Measurements from ENCODE around the gene DHX29.

The DHX29 gene

GRCh38 chr5:55232985-55233928, 74.2 kb downstream of the DHX29 start, which contains the start of gene CCNO:
CCNO (minus strand) TSS chr5:55233608; CDS start chr5:55233523, 85 bp downstream.
- ATAC-seq (ENCODE audit: low read depth), result peak; percentile 65

DNA sequence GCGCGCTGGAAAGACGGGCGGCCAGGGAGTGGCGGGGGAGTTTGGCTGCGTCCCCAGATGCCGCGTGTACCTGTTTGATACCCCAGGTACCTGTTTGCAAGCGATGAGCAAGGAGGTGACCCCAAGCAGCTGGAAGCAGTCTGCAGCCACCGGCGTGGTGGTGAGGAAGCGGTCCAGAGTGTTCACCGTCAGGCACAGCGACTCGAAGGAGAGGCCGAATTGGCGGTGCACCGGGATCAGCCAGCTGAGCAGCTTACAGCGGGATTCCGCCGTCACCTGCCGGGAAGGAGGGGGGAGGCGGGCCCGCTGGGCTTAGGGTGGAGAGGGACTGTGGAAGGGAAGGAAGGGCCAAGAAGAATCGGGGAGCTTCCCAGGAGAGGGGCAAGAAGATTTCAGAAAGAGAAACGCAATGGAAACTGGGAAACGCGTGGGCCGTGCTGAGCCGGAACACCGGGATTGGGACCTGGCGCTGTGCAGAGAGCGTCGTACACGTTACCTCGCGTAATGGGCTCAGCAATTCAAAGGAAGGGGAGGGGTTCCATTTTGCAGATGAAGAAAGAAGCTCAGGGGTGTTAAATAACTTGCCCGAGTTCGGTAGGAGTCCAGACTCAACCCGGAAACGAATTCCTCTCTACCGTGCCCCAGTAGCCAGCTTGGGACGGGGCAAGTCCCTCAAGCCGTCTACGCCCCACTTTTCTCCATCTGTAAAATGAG, 75.1 kb downstream of the DHX29 start:
- Mint-ChIP-seq H3K27me3 (peaks cover 35% of the 10 kb centered on the region), H3K9me3 (no peaks in the 10 kb centered on the region), H3K4me3 (peak overlapping the region; percentile 87), H3K27ac (peak overlapping the region; percentile 54), H3K4me1 (peaks cover 24% of the 10 kb centered on the region), H3K36me3 (no peaks in the 10 kb centered on the region)
- ATAC-seq (ENCODE audit: low read depth) (no peak), DNase-seq (ENCODE audit: low spot score in 2 of 2) (no peak)

More at GRCh38 chr5:55232985-55233928, 74.2 kb downstream of the DHX29 start, which contains the start of gene CCNO:
- Mint-ChIP-seq H3K9me3 (no peaks in the 10 kb centered on the region), H3K4me1 (peaks cover 19% of the 10 kb centered on the region), H3K27ac (peak within 1 kb of the TSS; percentile 58), H3K36me3 (no peaks in the 10 kb centered on the region), H3K4me3 (peak within 1 kb of the TSS; percentile 87), H3K27me3 (peaks cover 34% of the 10 kb centered on the region)
- peak; percentile 50 to 59 for DNase-seq (ENCODE audit: low spot score in 2 of 2)

GRCh38 chr5:55231919-55232270, 75.6 kb downstream of the DHX29 start:
- H3K4me1 Mint-ChIP-seq, result peaks cover 24% of the 10 kb centered on the region
- ATAC-seq (ENCODE audit: low read depth) (no peak), DNase-seq (ENCODE audit: low spot score in 2 of 2) (no peak)
- peak overlapping the region; percentile 87 for H3K4me3 Mint-ChIP-seq
- H3K9me3 Mint-ChIP-seq, result no peaks in the 10 kb centered on the region
- H3K36me3 Mint-ChIP-seq, result no peaks in the 10 kb centered on the region
- peak overlapping the region; percentile 54 for H3K27ac Mint-ChIP-seq
- H3K27me3 Mint-ChIP-seq, result peaks cover 35% of the 10 kb centered on the region

GRCh38 chr5:55231029-55231918, 76.2 kb downstream of the DHX29 start:
- DNase-seq (ENCODE audit: low spot score in 2 of 2) (no peak), ATAC-seq (ENCODE audit: low read depth) (peak; percentile 8)
- peaks cover 25% of the 10 kb centered on the region for H3K4me1 Mint-ChIP-seq
- no peaks in the 10 kb centered on the region for H3K9me3 Mint-ChIP-seq
- H3K4me3 Mint-ChIP-seq, result peak overlapping the region; percentile 87
- H3K27ac Mint-ChIP-seq, result no peak overlapping the region
- H3K27me3 Mint-ChIP-seq, result peaks cover 35% of the 10 kb centered on the region
- H3K36me3 Mint-ChIP-seq, result no peaks in the 10 kb centered on the region

DNA sequence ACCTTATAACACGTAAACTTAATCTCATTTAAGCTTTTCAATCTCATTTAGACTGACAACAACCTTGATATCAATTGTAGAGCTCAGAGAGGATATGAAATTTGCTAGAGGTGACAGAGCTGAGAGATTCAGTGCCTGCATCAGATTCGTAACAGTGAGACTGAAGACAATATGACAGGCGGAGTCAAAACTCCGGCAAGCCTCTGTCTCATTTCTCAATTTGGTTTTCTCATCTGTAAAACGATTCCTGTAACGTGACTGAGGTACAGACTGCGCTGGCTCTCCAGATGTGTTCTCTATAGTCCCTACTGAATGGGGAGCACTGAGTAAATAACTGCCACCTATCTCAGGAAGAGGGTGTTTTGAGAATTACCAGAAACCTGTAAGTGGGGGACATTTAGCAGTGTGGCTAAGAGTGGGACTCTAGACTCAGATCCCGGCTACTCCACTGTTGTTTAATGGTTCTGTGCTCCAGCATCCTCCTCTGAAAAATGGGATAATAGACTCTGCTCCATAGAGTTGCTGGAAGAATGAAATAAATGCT, 77.3 kb downstream of the DHX29 start:
- no peak for ATAC-seq (ENCODE audit: low read depth)
- H3K36me3 Mint-ChIP-seq, result no peaks in the 10 kb centered on the region
- H3K4me1 Mint-ChIP-seq, result peaks cover 29% of the 10 kb centered on the region
- H3K4me3 Mint-ChIP-seq, result no peak overlapping the region
- DNase-seq (ENCODE audit: low spot score in 2 of 2), result no peak
- H3K9me3 Mint-ChIP-seq, result no peaks in the 10 kb centered on the region
- no peak overlapping the region for H3K27ac Mint-ChIP-seq
- peaks cover 41% of the 10 kb centered on the region for H3K27me3 Mint-ChIP-seq

- H3K27me3 Mint-ChIP-seq, result peaks cover 44% of the 10 kb centered on the region
- ATAC-seq (ENCODE audit: low read depth) (no peak), DNase-seq (ENCODE audit: low spot score in 2 of 2) (no peak)
- H3K4me1 Mint-ChIP-seq, result peaks cover 28% of the 10 kb centered on the region
- H3K27ac Mint-ChIP-seq, result no peak overlapping the region
- peak overlapping the region; percentile 57 for H3K4me3 Mint-ChIP-seq
- no peaks in the 10 kb centered on the region for H3K9me3 Mint-ChIP-seq
- no peaks in the 10 kb centered on the region for H3K36me3 Mint-ChIP-seq
These were observed 79.6 kb downstream of the DHX29 start for GRCh38 chr5:55227664-55228430.

DNA sequence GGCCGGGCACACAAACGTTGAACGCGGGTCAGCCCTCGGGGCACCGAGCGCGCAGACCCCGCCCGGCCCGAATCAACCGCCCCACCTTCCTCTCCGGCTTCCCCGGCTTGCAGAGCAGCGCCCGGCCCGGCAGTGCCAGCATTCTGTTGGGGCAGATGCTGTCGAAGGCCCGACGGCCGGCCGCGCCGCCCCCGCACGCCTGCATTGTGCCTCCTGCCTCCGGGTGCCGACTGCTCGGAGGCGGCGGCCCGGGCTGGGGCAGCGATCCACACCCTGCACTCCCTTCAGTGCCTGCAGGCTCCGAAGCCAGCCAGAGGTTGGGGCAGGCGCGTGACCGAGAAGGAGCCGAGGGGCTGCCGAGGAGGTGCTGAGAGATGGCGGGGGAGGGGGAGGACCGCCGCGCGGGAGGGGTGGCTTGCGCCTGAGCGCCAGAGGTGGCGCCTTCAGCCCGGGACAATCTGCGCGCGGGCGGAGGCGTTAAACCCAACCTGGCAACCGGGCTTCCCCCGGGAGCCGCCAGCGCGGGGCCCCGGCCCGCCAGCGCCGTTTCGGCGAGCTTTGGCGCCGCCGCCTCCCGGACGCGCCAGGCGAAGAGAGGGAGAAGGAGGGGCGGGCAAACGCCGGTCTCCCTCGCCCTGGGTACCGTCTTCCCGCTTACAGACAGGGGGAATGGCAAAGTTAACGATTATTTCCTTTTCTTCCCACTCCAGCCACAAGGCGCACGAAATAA, 80.4 kb downstream of the DHX29 start, which contains the start of gene MCIDAS:
Gene MCIDAS, minus strand, starts transcription at position 382 of the 730 bp plus-strand sequence. Its CDS starts 177 bp downstream, at position 205.
- Mint-ChIP-seq H3K27me3 (peaks cover 47% of the 10 kb centered on the region), H3K4me1 (peaks cover 28% of the 10 kb centered on the region), H3K9me3 (no peaks in the 10 kb centered on the region), H3K4me3 (peak within 1 kb of the TSS; percentile 70), H3K27ac (no peak within 1 kb of the TSS), H3K36me3 (no peaks in the 10 kb centered on the region)
- peak; percentile 62 for ATAC-seq (ENCODE audit: low read depth)
- DNase-seq (ENCODE audit: low spot score in 2 of 2), result peak; percentile 34 to 55

GRCh38 chr5:55226027-55226933, 81.2 kb downstream of the DHX29 start:
- Mint-ChIP-seq H3K9me3 (no peaks in the 10 kb centered on the region), H3K36me3 (no peaks in the 10 kb centered on the region), H3K4me3 (peak overlapping the region; percentile 70), H3K27ac (no peak overlapping the region), H3K4me1 (peaks cover 25% of the 10 kb centered on the region), H3K27me3 (peaks cover 48% of the 10 kb centered on the region)
- DNase-seq (ENCODE audit: low spot score in 2 of 2), result no peak
- peak; percentile 48 for ATAC-seq (ENCODE audit: low read depth)

DNA sequence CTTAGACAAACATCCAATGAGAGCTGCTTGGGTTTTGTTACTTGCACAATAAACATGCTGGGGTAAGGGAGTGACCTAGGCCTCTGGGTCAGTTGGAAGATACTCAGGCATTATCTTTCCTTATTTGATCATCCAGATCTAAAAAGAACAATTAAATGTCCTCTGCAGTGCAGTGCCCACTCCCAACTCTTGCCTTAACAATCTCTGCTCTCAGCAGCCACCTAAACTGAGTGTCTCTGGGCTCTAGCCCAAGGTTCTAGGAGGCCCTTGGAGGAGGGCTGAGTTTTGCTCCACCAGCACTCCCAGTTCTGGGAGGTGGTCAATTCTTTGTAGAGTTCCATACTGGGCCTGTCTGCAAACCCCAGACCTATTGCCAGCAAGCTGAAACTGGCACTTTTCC, 82.1 kb downstream of the DHX29 start:
- no peak for DNase-seq (ENCODE audit: low spot score in 2 of 2)
- H3K27ac Mint-ChIP-seq, result no peak overlapping the region
- no peak for ATAC-seq (ENCODE audit: low read depth)
- peak overlapping the region; percentile 37 for H3K4me3 Mint-ChIP-seq
- peaks cover 45% of the 10 kb centered on the region for H3K27me3 Mint-ChIP-seq
- peaks cover 23% of the 10 kb centered on the region for H3K4me1 Mint-ChIP-seq
- no peaks in the 10 kb centered on the region for H3K9me3 Mint-ChIP-seq
- H3K36me3 Mint-ChIP-seq, result no peaks in the 10 kb centered on the region

GRCh38 chr5:55223812-55224240, 83.7 kb downstream of the DHX29 start:
- Mint-ChIP-seq H3K4me1 (peaks cover 23% of the 10 kb centered on the region), H3K9me3 (no peaks in the 10 kb centered on the region), H3K27me3 (peaks cover 42% of the 10 kb centered on the region), H3K4me3 (peak overlapping the region; percentile 44), H3K36me3 (no peaks in the 10 kb centered on the region), H3K27ac (no peak overlapping the region)
- DNase-seq (ENCODE audit: low spot score in 2 of 2), result no peak
- ATAC-seq (ENCODE audit: low read depth), result no peak

DNA sequence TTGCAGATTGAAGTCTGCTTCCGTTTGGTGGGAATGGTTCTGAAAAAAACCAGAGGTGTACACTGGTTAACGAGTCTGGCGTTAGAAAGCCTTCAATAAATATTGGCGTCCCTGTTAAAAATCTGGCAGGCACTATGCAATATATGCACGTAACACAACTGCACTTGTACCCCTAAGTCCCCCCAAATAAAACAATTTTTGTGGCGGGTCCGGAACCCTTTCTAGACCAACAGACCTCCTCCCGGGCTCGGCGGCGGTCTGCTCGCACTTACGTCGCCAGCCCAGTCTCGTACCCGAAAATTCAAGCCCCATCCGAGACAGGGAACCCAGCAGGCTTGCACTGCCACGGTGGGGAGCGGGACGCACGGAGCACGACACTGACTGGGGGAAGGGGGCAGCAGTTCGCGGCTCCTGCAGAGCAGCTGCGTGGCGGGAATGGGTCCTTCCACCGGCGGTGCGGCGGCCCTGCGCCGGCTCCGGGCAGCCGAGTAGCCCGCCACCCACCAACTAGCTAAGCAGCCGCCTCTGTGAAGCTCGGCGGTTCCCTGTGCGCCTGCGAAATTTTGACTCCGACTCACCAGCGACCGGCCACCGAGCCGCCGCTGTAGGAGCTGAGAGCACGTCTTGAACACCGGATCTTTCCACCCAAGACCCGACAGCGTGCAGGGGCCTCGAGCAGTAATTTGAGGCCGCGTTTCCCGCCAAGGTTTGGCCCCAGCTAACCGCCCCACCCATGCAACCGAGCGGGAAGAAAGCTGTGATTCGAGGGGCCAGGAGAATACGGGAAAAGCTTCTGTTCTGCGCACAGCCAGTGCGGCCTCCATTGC, 84.3 kb downstream of the DHX29 start:
- Mint-ChIP-seq H3K4me1 (peaks cover 23% of the 10 kb centered on the region), H3K9me3 (no peaks in the 10 kb centered on the region), H3K4me3 (peak overlapping the region; percentile 44), H3K27ac (no peak overlapping the region), H3K36me3 (no peaks in the 10 kb centered on the region), H3K27me3 (peaks cover 40% of the 10 kb centered on the region)
- no peak for ATAC-seq (ENCODE audit: low read depth)
- DNase-seq (ENCODE audit: low spot score in 2 of 2), result no peak
